Cardiac fibroblast (primary cell): Measurements from ENCODE around the gene GREB1.

Experiments used
- DNase-seq, 2 donors: peaks; one replicate each; pipeline versions ENCODE4 v3.0.0 to v3.0.0-alpha.2; 2010; ENCODE audit warnings: low read depth in 2 of 2
- H3K4me3 ChIP-seq, 2 donors: replicated peaks in 1 of 2; 1 replicate in 1 of 2; 2 replicates in 1 of 2; pipeline ENCODE4 v1.5.1; 2011; ENCODE audit warnings: low read depth in 2 of 2, low read length in 2 of 2, mild to moderate bottlenecking in 2 of 2, moderate library complexity in 1 of 2
- CTCF ChIP-seq: IDR thresholded peaks from one replicate; pipeline ENCODE4 v1.5.1; 2011; ENCODE audit warnings: low read depth, mild to moderate bottlenecking, low read length, inconsistent platforms

Gene GREB1

GRCh38 chr2:11564816-11565567 is 31.1 kb downstream of the GREB1 start:
- DNase-seq: no peak
- no peak for TF ChIP-seq CTCF
- no peak overlapping the region for H3K4me3 ChIP-seq

GRCh38 chr2:11566383-11566782 is 32.5 kb downstream of the GREB1 start:
- no peak for TF ChIP-seq CTCF
- no peak overlapping the region for H3K4me3 ChIP-seq
- DNase-seq: no peak

GRCh38 chr2:11567631-11568031 is 33.8 kb downstream of the GREB1 start:
- no peak overlapping the region for H3K4me3 ChIP-seq
- DNase-seq: no peak
- TF ChIP-seq CTCF: no peak

GRCh38 chr2:11568436-11568835 is 34.6 kb downstream of the GREB1 start:
- no peak for DNase-seq
- TF ChIP-seq CTCF: no peak
- H3K4me3 ChIP-seq: no peak overlapping the region

- H3K4me3 ChIP-seq: no peak overlapping the region
- TF ChIP-seq CTCF: no peak
- DNase-seq: no peak
Measured at GRCh38 chr2:11569636-11570035, 35.8 kb downstream of the GREB1 start.

- DNase-seq: no peak
- no peak overlapping the region for H3K4me3 ChIP-seq
- TF ChIP-seq CTCF: no peak
Measured at GRCh38 chr2:11571170-11571569, 37.3 kb downstream of the GREB1 start.

GRCh38 chr2:11572996-11573395 is 39.2 kb downstream of the GREB1 start:
- no peak for DNase-seq
- TF ChIP-seq CTCF: no peak
- no peak overlapping the region for H3K4me3 ChIP-seq
